ENCODE measurements around the gene CGAS. TPM values are rescaled to one million over a fixed set of nuclear protein-coding genes. Genes with fewer than 3 reads are reported as not detected.

CGAS gene
- total RNA-seq, 4 donors from 2014 or later = 3.4 to 5.5 (median 4.4) TPM

GRCh38 chr6:73418081-73418741 lies 33.9 kb downstream of the CGAS start:
- TF ChIP-seq, protein P1, sequence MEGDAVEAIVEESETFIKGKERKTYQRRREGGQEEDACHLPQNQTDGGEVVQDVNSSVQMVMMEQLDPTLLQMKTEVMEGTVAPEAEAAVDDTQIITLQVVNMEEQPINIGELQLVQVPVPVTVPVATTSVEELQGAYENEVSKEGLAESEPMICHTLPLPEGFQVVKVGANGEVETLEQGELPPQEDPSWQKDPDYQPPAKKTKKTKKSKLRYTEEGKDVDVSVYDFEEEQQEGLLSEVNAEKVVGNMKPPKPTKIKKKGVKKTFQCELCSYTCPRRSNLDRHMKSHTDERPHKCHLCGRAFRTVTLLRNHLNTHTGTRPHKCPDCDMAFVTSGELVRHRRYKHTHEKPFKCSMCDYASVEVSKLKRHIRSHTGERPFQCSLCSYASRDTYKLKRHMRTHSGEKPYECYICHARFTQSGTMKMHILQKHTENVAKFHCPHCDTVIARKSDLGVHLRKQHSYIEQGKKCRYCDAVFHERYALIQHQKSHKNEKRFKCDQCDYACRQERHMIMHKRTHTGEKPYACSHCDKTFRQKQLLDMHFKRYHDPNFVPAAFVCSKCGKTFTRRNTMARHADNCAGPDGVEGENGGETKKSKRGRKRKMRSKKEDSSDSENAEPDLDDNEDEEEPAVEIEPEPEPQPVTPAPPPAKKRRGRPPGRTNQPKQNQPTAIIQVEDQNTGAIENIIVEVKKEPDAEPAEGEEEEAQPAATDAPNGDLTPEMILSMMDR (IDR thresholded peaks at IDR 0.05) = no peak
- TF ChIP-seq EP300 (IDR thresholded peaks at IDR 0.05) (no peak), POLR2AphosphoS5 (IDR thresholded peaks at IDR 0.05) (no peak), POLR2A (IDR thresholded peaks at IDR 0.05) (no peak)
- peaks cover 0 to 36% of the 10 kb centered on the region in 2 donors for H3K36me3 ChIP-seq
- no peaks in the 10 kb centered on the region for H3K9me3 ChIP-seq
- H3K4me3 ChIP-seq = no peak overlapping the region
- no peaks in the 10 kb centered on the region for H3K4me1 ChIP-seq
- no peak for ATAC-seq
- no peaks in the 10 kb centered on the region for H3K27me3 ChIP-seq
- no peak overlapping the region for H3K27ac ChIP-seq
- WGBS, 2 donors (ENCODE audit: low coverage in 1 of 2) = 77 to 85% methylated on average over 4 to 11 of the region's 11 CpGs

DNA sequence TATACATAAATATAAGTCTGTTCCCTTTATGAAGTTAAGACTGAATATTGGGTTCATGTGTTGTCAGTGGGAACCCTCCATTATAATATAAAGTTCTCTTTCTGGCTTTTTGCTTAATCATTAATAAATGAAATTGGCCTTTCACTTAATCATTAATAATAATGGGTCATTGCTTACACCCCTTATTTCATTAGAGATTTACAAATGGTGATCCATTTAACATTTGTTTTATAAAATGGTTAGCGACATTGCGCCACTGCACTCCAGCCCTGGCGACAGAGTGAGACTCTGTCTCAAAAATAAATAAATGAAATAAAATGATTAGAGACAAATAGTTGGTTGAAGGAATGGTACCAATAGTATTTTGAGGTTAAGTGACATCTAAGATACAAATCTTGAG lies 39.0 kb downstream of the CGAS start:
- Histone ChIP-seq H3K36me3 (peaks cover 0 to 15% of the 10 kb centered on the region in 2 donors), H3K27ac (no peak overlapping the region), H3K4me3 (no peak overlapping the region), H3K27me3 (no peaks in the 10 kb centered on the region), H3K9me3 (no peaks in the 10 kb centered on the region), H3K4me1 (no peaks in the 10 kb centered on the region)
- WGBS, 2 donors (ENCODE audit: low coverage in 1 of 2) = 81% methylated on average over 3 of the region's 3 CpGs
- ATAC-seq = no peak
- TF ChIP-seq EP300 (IDR thresholded peaks at IDR 0.05) (no peak), POLR2A (IDR thresholded peaks at IDR 0.05) (no peak), POLR2AphosphoS5 (IDR thresholded peaks at IDR 0.05) (no peak)
- TF ChIP-seq, protein P1 (IDR thresholded peaks at IDR 0.05) = no peak

GRCh38 chr6:73409395-73409794 lies 42.7 kb downstream of the CGAS start:
- Histone ChIP-seq H3K27me3 (no peaks in the 10 kb centered on the region), H3K36me3 (no peaks in the 10 kb centered on the region), H3K9me3 (no peaks in the 10 kb centered on the region), H3K4me1 (no peaks in the 10 kb centered on the region), H3K4me3 (no peak overlapping the region), H3K27ac (no peak overlapping the region)
- no peak for ATAC-seq
- TF ChIP-seq EP300 (IDR thresholded peaks at IDR 0.05) = no peak
- no peak for TF ChIP-seq POLR2AphosphoS5 (IDR thresholded peaks at IDR 0.05)
- TF ChIP-seq POLR2A (IDR thresholded peaks at IDR 0.05) = no peak
- TF ChIP-seq, protein P1 (IDR thresholded peaks at IDR 0.05) = no peak
- whole genome bisulfite sequencing, 2 donors (ENCODE audit: low coverage in 1 of 2) = 83 to 100% methylated on average over 1 of the region's 1 CpG

DNA sequence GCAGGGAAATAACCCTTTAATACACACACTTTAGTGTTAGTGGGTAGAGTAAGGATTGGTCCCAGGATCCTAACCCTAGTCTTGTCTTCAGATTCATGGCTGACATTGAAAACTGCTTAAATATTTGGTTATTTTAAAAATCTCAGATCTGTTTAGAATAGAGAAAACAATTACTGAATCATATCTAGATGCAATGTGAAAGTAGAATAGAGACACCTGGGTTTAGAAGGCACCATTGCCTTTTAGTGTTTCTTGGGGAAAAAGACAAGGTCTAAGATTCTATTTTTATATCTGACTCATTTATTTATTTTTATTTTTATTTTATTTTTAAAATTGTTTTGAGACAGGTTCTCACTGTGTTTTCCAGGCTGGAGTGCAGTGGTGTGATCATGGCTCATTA lies 51.4 kb downstream of the CGAS start:
- Histone ChIP-seq H3K36me3 (no peaks in the 10 kb centered on the region), H3K9me3 (no peaks in the 10 kb centered on the region), H3K4me1 (no peaks in the 10 kb centered on the region), H3K27ac (no peak overlapping the region), H3K4me3 (no peak overlapping the region), H3K27me3 (no peaks in the 10 kb centered on the region)
- TF ChIP-seq POLR2A (IDR thresholded peaks at IDR 0.05) (no peak), POLR2AphosphoS5 (IDR thresholded peaks at IDR 0.05) (no peak), EP300 (IDR thresholded peaks at IDR 0.05) (no peak)
- TF ChIP-seq, protein P1 (IDR thresholded peaks at IDR 0.05) = no peak
- no peak for ATAC-seq

DNA sequence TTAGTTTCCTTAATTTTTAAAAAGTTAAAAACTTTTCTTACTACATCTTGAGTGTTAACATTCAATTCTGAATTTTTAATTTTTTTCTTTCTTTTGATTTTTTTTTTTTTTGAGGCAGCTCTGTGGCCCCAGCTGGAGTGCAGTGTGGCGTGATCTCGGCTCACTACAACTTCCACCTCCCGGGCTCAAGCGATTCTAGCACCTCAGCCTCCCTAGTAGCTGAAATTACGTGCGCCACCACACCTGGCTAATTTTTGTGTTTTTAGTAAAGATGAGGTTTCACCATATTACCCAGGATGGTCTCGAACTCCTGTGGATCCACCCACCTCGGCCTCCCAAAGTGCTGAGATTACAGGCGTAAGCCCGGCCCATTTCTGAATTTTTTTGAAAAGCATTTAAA lies 56.2 kb downstream of the CGAS start:
- Histone ChIP-seq H3K9me3 (no peaks in the 10 kb centered on the region), H3K4me3 (no peak overlapping the region), H3K27ac (no peak overlapping the region), H3K27me3 (no peaks in the 10 kb centered on the region), H3K36me3 (no peaks in the 10 kb centered on the region), H3K4me1 (no peaks in the 10 kb centered on the region)
- no peak for TF ChIP-seq POLR2A (IDR thresholded peaks at IDR 0.05)
- TF ChIP-seq, protein P1 (IDR thresholded peaks at IDR 0.05) = no peak
- no peak for TF ChIP-seq POLR2AphosphoS5 (IDR thresholded peaks at IDR 0.05)
- no peak for TF ChIP-seq EP300 (IDR thresholded peaks at IDR 0.05)
- 91 to 100% methylated on average over 4 to 6 of the region's 10 CpGs for WGBS, 2 donors (ENCODE audit: low coverage in 1 of 2)
- no peak for ATAC-seq

Data from gastroesophageal sphincter (tissue), 4 donors.